Measurements from ENCODE around the gene LRRC8D.
A peak's percentile ranks its signal among the peaks of the same experiment; 100 is the strongest.

- TF ChIP-seq KAT2B (IDR thresholded peaks at IDR 0.05; ENCODE audit: low read depth, low read length) (no peak), MYC (IDR thresholded peaks at IDR 0.05; ENCODE audit: low read depth, low read length) (peak; percentile 67), MYC (CRISPR knock-in tag; IDR thresholded peaks at IDR 0.05; ENCODE audit: borderline replicate concordance, low read depth) (no peak), ZFX (CRISPR knock-in tag; IDR thresholded peaks at IDR 0.05) (peak; percentile 68), MED1 (CRISPR knock-in tag; IDR thresholded peaks at IDR 0.05; ENCODE audit: borderline replicate concordance) (no peak), JUNB (CRISPR knock-in tag; conservative IDR thresholded peaks at IDR 0.05) (no peak)
- TF ChIP-seq, protein P1, sequence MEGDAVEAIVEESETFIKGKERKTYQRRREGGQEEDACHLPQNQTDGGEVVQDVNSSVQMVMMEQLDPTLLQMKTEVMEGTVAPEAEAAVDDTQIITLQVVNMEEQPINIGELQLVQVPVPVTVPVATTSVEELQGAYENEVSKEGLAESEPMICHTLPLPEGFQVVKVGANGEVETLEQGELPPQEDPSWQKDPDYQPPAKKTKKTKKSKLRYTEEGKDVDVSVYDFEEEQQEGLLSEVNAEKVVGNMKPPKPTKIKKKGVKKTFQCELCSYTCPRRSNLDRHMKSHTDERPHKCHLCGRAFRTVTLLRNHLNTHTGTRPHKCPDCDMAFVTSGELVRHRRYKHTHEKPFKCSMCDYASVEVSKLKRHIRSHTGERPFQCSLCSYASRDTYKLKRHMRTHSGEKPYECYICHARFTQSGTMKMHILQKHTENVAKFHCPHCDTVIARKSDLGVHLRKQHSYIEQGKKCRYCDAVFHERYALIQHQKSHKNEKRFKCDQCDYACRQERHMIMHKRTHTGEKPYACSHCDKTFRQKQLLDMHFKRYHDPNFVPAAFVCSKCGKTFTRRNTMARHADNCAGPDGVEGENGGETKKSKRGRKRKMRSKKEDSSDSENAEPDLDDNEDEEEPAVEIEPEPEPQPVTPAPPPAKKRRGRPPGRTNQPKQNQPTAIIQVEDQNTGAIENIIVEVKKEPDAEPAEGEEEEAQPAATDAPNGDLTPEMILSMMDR (IDR thresholded peaks at IDR 0.05 in 2 of 3, conservative IDR thresholded peaks at IDR 0.05 in 1 of 3; ENCODE audit: insufficient read depth in 2 of 3, low read depth in 1 of 3, low read length in 3 of 3): 0 out of 6 replicates have a peak, but pooled peaks of 1 of the 3 experiments have one; percentile 6
Measured at GRCh38 chr1:89820422-89821321, at the start of gene LRRC8D.
